Measurements from ENCODE around the gene ADGRV1.
"Not testable (repeated sequence)": the region's sequence is repeated elsewhere in the genome, so short reads cannot be mapped to it uniquely, and the experiment has no call there.

DNA sequence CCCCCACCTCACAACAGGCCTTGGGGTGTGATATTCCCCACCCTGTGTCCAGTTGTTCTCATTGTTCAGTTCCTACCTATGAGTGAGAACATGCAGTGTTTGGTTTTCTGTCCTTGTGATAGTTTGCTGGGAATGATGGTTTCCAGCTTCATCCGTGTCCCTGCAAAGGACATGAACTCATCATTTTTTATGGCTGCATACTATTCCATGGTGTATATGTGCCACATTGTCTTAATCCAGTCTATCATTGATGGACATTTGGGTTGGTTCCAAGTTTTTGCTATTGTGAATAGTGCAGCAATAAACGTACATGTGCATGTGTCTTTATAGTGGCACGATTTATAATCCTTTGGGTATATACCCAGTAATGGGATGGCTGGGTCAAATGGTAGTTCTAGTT, 41.7 kb downstream of the ADGRV1 start:
- TF ChIP-seq, protein P1, sequence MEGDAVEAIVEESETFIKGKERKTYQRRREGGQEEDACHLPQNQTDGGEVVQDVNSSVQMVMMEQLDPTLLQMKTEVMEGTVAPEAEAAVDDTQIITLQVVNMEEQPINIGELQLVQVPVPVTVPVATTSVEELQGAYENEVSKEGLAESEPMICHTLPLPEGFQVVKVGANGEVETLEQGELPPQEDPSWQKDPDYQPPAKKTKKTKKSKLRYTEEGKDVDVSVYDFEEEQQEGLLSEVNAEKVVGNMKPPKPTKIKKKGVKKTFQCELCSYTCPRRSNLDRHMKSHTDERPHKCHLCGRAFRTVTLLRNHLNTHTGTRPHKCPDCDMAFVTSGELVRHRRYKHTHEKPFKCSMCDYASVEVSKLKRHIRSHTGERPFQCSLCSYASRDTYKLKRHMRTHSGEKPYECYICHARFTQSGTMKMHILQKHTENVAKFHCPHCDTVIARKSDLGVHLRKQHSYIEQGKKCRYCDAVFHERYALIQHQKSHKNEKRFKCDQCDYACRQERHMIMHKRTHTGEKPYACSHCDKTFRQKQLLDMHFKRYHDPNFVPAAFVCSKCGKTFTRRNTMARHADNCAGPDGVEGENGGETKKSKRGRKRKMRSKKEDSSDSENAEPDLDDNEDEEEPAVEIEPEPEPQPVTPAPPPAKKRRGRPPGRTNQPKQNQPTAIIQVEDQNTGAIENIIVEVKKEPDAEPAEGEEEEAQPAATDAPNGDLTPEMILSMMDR (IDR thresholded peaks at IDR 0.05; ENCODE audit: borderline replicate concordance, extremely low read depth, low read length, poor library complexity, severe bottlenecking), result not testable (repeated sequence)
- TF ChIP-seq EZH2 (IDR thresholded peaks at IDR 0.05; ENCODE audit: borderline replicate concordance, low read depth, low read length, severe bottlenecking), result not testable (repeated sequence)

Measured in DND-41 (cell line).